ENCODE measurements around the gene SORBS2.
"Not testable (repeated sequence)": the region's sequence is repeated elsewhere in the genome, so short reads cannot be mapped to it uniquely, and the experiment has no call there.

GRCh38 chr4:185559251-185559914 is 252.6 kb downstream of the SORBS2 start:
- TF ChIP-seq CTCF (IDR thresholded peaks at IDR 0.05; ENCODE audit: borderline replicate concordance, extremely low read depth, low read length, poor library complexity, severe bottlenecking); EZH2 (IDR thresholded peaks at IDR 0.05; ENCODE audit: borderline replicate concordance, low read depth, low read length, severe bottlenecking): not testable (repeated sequence)

Data from DND-41 (cell line).